Psoas muscle (tissue), 8 donors: ENCODE measurements around the gene PRDX4. TPM values are rescaled to one million over a fixed set of nuclear protein-coding genes. Genes with fewer than 3 reads are reported as not detected.
"Not testable (repeated sequence)": the region's sequence is repeated elsewhere in the genome, so short reads cannot be mapped to it uniquely, and the experiment has no call there.

ENCODE experiments used
- ATAC-seq, 4 donors: fragments of 200-7000 bp; cut with Tn5 transposase; one replicate each; pipeline ENCODE4 v1.9.1; 2020; ENCODE audit warnings: moderate library complexity in 3 of 4, mild to moderate bottlenecking in 2 of 4
- DNase-seq, 2 donors: peaks; one replicate each; pipeline ENCODE4 v3.0.0-alpha.2; 2020
- H3K27ac ChIP-seq: fragments of 200-600 bp; one replicate; pipeline ENCODE4 v1.8.0; 2022
- H3K27me3 ChIP-seq, 3 donors: fragments of 200-600 bp in 1 of 3; one replicate each; pipeline versions ENCODE4 v1.6.1 to v1.8.0; 2013 to 2022; ENCODE audit warnings: low read length in 2 of 3, mild to moderate bottlenecking in 2 of 3, moderate library complexity in 1 of 3; ENCODE audit not compliant: insufficient read depth in 3 of 3
- H3K36me3 ChIP-seq, 2 donors: fragments of 200-600 bp in 1 of 2; one replicate each; pipeline versions ENCODE4 v1.6.1 to v1.8.0; 2013 to 2022; ENCODE audit warnings: low read depth in 1 of 2, mild to moderate bottlenecking in 1 of 2, moderate library complexity in 1 of 2; ENCODE audit not compliant: insufficient read depth in 1 of 2
- H3K4me1 ChIP-seq: fragments of 200-600 bp; one replicate; pipeline ENCODE4 v1.8.0; 2022
- H3K4me3 ChIP-seq: fragments of 200-600 bp; one replicate; pipeline ENCODE4 v1.8.0; 2022; ENCODE audit warnings: mild to moderate bottlenecking
- H3K9me3 ChIP-seq: fragments of 200-600 bp; one replicate; pipeline ENCODE4 v1.8.0; 2022
- CTCF ChIP-seq: fragments of 200-600 bp; IDR thresholded peaks from one replicate; pipeline ENCODE4 v1.8.0; 2022; ENCODE audit warnings: antibody characterized with exemption
- WGBS, 3 donors: extraction: QIAGEN DNeasy Blood & Tissue Kit; methylation state at CpG; one replicate each; pipeline versions ENCODE4 v1.1.6 to v1.1.7; 2013; 5-methylcytosine and 5-hydroxymethylcytosine counted together
- intact Hi-C, 2 donors: fragments of 100-400 bp; cut with DNase I; formaldehyde crosslinking; loops; one replicate each; pipeline versions ENCODE4 v1.11.0 to v1.14.2; 2022
- polyA plus RNA-seq, 3 donors: library from polyadenylated mRNA; stranded (reverse); fragments of 200-250 nt; gene quantifications; one replicate each; pipeline ENCODE4 v1.2.3, GENCODE V29; 2013
- total RNA-seq, 4 donors: library from RNA; stranded (reverse); fragmentation: NEBNext Ultra II Directional in 2 of 4; extraction: Animal tissue kit (Norgen Biotek cat#: 25700) in 2 of 4; gene quantifications; one replicate each; pipeline versions ENCODE4 v1.2.1 to v1.2.4, GENCODE V29; 2021 to 2023
- donor health status: healthy with polysubstance abuse.
- donor health status: DM: no; HTN: no; CAD: no; lungs with moderate emphysema.
- donor health status: Bipolar disorder and iron deficiency.
- donor health status: healthy.
- donor health status: DM: yes; HTN: yes; CAD: no.
- donor health status: DM: no; HTN: no; CAD: no.
- donor health status: DM: no; HTN: no; CAD: no.
- donor health status: DM: yes; HTN: yes; CAD: no.

Gene PRDX4
- total and polyA plus RNA-seq, 7 donors = 15.4 to 103 (median 31.8) TPM

DNA sequence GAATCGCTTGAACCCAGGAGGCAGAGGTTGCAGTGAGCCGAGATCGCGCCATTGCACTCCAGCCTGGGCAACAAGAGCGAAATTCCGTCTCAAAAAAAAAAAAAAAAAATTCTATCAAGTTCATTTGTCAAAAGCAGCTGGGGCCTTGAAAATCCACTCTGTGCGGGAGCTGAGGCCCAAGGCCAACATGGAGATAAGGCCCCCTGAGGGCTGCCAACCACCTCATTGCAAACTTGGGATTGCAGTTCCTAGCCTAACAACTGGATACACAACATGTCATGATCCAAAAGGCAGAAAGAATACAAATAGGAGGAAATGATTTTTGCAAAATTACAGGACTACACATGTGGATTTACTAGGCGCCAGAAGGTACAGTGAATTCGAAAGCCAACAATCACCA is 22.5 kb upstream of the PRDX4 start:
- peaks cover 11% of the 10 kb centered on the region for H3K9me3 ChIP-seq
- H3K36me3 ChIP-seq = no peaks in the 10 kb centered on the region
- no peaks in the 10 kb centered on the region for H3K27me3 ChIP-seq
- no peaks in the 10 kb centered on the region for H3K4me1 ChIP-seq
- ATAC-seq (no peak), DNase-seq (no peak)
- H3K27ac ChIP-seq = no peak overlapping the region
- TF ChIP-seq CTCF = no peak
- intact Hi-C loops = no loop called here
- no peak overlapping the region for H3K4me3 ChIP-seq
- WGBS, 3 donors = 82 to 96% (median 88%) methylated on average over 3 to 9 of the region's 9 CpGs

- Histone ChIP-seq H3K36me3 (no peaks in the 10 kb centered on the region), H3K4me3 (no peak overlapping the region), H3K4me1 (no peaks in the 10 kb centered on the region), H3K27me3 (no peaks in the 10 kb centered on the region), H3K9me3 (no peaks in the 10 kb centered on the region), H3K27ac (no peak overlapping the region)
- WGBS, 3 donors = 48 to 53% (median 51%) methylated on average over 5 of the region's 5 CpGs
- intact Hi-C loops = no loop called here
- TF ChIP-seq CTCF = no peak
- no peak for DNase-seq
- ATAC-seq = no peak
Observed at GRCh38 chrX:23656091-23656490, 11.2 kb upstream of the PRDX4 start.

- H3K4me1 ChIP-seq = no peaks in the 10 kb centered on the region
- no peak overlapping the region for H3K4me3 ChIP-seq
- 57 to 86% (median 67%) methylated on average over 3 of the region's 3 CpGs for WGBS, 3 donors
- no peaks in the 10 kb centered on the region for H3K27me3 ChIP-seq
- intact Hi-C loops = no loop called here
- TF ChIP-seq CTCF = no peak
- no peaks in the 10 kb centered on the region for H3K36me3 ChIP-seq
- ATAC-seq (no peak), DNase-seq (no peak)
- H3K27ac ChIP-seq = no peak overlapping the region
- H3K9me3 ChIP-seq = no peaks in the 10 kb centered on the region
Observed at GRCh38 chrX:23656684-23657083, 10.6 kb upstream of the PRDX4 start.

GRCh38 chrX:23659339-23659738 is 8.0 kb upstream of the PRDX4 start:
- Histone ChIP-seq H3K9me3 (no peaks in the 10 kb centered on the region), H3K4me3 (no peak overlapping the region), H3K27me3 (no peaks in the 10 kb centered on the region), H3K27ac (no peak overlapping the region), H3K4me1 (no peaks in the 10 kb centered on the region), H3K36me3 (no peaks in the 10 kb centered on the region)
- no peak for DNase-seq
- no peak for TF ChIP-seq CTCF
- 78 to 89% (median 88%) methylated on average over 4 of the region's 4 CpGs for WGBS, 3 donors
- ATAC-seq = no peak
- intact Hi-C loops = no loop called here

- H3K36me3 ChIP-seq, ATAC-seq, H3K4me1 ChIP-seq, H3K27me3 ChIP-seq, DNase-seq, H3K27ac ChIP-seq, intact Hi-C loops, H3K4me3 ChIP-seq, H3K9me3 ChIP-seq: not testable (repeated sequence)
- WGBS, 3 donors = 55 to 74% (median 59%) methylated on average over 4 to 8 of the region's 8 CpGs
Observed at GRCh38 chrX:23660083-23660765, 7.1 kb upstream of the PRDX4 start.
